ENCODE data around the gene PEX7.
"Not testable (repeated sequence)": the region's sequence is repeated elsewhere in the genome, so short reads cannot be mapped to it uniquely, and the experiment has no call there.

The PEX7 gene

DNA sequence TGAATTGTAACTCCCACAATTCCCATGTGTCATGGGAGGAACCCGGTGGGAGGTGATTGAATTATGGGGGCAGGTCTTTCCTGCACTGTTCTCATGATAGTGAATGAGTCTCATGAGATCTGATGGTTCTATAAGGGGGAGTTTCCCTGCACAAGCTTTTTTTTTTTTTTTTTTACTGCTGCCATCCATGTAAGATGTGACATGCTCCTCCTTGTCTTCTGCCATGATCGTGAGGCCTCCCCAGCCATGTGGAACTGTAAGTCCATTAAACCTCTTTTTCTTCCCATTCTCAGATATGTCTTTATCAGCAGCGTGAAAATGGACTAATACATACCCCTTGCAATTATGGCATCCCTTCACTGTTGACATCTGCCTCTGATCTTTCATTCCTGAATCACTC is 82.1 kb downstream of the PEX7 start:
- not testable (repeated sequence) for H3K27me3 Mint-ChIP-seq; H3K36me3 Mint-ChIP-seq (ENCODE audit: insufficient read depth); H3K4me1 Mint-ChIP-seq (ENCODE audit: low read depth in 2 of 2); ATAC-seq (replicated peaks); DNase-seq; H3K4me3 Mint-ChIP-seq; H3K27ac Mint-ChIP-seq; H3K9me3 Mint-ChIP-seq

DNA sequence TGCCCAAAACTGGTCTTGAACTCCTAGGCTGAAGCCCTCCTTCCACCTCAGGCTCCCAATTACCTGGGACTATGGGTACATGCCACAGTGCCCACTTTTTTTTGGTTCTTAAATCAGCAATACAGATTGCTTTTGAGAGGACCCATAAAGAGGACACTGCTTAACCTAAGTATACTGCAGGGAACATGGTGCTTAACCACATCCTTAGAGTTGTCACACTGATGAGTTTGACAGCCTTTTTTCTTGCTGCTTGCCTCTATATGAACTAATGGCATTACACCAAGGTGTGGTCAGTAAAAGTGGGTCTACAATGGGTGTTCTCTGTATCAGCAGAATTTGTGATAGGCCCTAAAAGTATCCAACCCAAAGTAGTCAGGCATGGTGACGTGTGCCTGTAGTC is 92.6 kb downstream of the PEX7 start:
- no peak overlapping the region for H3K27ac Mint-ChIP-seq
- DNase-seq (no peak), ATAC-seq (replicated peaks) (no peak)
- H3K36me3 Mint-ChIP-seq (ENCODE audit: insufficient read depth), result no peaks in the 10 kb centered on the region
- no peaks in the 10 kb centered on the region for H3K9me3 Mint-ChIP-seq
- H3K27me3 Mint-ChIP-seq, result peaks cover 14 to 19% of the 10 kb centered on the region in 2 donors
- no peak overlapping the region for H3K4me3 Mint-ChIP-seq
- H3K4me1 Mint-ChIP-seq (ENCODE audit: low read depth in 2 of 2), result peaks cover 0 to under 1% of the 10 kb centered on the region in 2 donors

DNA sequence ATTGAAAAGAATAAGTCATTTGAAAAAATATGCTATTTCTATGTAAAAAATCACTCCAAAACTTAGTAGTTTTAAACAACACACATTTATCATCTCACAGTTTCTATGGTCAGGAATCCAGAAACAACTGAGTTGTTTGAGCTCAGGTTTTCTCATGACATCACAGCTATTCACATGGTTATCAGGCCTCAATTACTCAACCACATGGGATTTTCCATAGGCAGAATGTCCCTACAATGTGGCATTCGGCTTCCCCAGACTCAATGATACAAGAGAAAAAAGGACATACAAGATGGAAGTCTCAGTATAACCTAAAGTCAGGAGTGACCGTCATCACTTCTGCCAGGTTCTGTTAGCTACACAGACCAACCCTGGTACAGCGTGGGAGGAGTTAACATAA is 96.3 kb downstream of the PEX7 start:
- Mint-ChIP-seq H3K9me3 (no peaks in the 10 kb centered on the region), H3K27ac (no peak overlapping the region), H3K36me3 (ENCODE audit: insufficient read depth) (no peaks in the 10 kb centered on the region), H3K27me3 (peaks cover 45 to 54% of the 10 kb centered on the region in 2 donors), H3K4me3 (no peak overlapping the region), H3K4me1 (ENCODE audit: low read depth in 2 of 2) (peaks cover 18 to 20% of the 10 kb centered on the region in 2 donors)
- no peak for ATAC-seq (replicated peaks)
- no peak for DNase-seq

DNA sequence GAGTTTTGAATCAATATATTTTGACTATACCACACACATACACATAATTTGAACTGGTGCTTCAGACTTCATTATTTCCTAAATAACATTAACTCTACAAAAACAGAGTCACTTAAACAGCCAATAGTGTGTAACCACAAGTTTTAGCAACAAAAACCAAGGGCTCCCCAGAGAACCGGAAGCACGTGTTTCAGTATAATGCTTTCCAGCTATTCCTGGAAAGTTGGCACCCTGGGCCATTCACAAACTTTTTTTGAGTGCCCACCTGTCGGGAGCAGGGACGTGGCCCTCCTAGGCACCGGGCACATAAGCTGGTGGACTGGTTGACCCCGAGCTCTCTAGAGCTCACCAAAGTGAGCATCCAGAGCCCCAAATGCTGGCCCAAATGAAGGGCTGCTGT is 97.8 kb downstream of the PEX7 start:
- H3K4me1 Mint-ChIP-seq (ENCODE audit: low read depth in 2 of 2), result peaks cover 22 to 24% of the 10 kb centered on the region in 2 donors
- H3K4me3 Mint-ChIP-seq, result peak overlapping the region; percentile 81 to 86
- no peaks in the 10 kb centered on the region for H3K9me3 Mint-ChIP-seq
- DNase-seq (no peak), ATAC-seq (replicated peaks) (peak; percentile 8)
- no peaks in the 10 kb centered on the region for H3K36me3 Mint-ChIP-seq (ENCODE audit: insufficient read depth)
- H3K27me3 Mint-ChIP-seq, result peaks cover 56 to 66% of the 10 kb centered on the region in 2 donors
- no peak overlapping the region for H3K27ac Mint-ChIP-seq

DNA sequence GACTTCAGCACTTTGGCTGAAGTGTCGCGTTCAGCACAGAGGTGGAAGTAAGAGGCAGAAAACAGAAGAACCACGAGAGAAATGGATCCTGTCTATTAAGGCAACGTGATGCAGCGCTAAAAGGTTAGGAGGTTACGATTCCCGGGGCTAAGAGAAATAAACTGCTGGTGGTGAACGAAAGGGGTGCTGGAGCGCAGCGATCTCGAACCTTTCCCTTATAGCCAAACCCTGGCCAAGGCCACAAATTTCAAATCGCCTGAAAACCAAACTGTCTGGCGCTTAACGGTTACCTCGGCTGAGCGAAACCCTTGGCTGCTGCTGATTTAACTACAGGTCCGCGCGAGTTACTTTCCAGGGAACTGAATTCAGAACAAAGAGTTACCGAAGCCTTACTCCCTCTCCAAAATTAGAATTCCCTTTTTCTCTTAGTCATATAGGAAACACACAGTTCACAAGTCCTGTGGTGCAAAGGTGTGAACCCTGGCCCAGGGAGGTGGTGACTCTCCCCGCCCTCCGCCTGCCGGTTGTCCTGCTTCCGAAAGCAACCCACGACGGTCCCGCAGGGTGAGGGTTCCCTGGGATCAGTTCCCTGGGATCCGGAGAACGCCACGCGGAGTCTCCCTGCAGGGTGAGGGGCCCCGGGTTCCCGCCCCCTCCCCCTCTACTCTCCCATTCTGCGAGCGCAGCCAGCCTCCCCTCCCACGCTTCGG is 98.4 kb downstream of the PEX7 start:
- H3K36me3 Mint-ChIP-seq (ENCODE audit: insufficient read depth), result no peaks in the 10 kb centered on the region
- H3K27ac Mint-ChIP-seq, result no peak overlapping the region
- DNase-seq (peak in 1 of 3 experiments; percentile 8), ATAC-seq (replicated peaks) (peak; percentile 31)
- peaks cover 56 to 69% of the 10 kb centered on the region in 2 donors for H3K27me3 Mint-ChIP-seq
- no peaks in the 10 kb centered on the region for H3K9me3 Mint-ChIP-seq
- H3K4me3 Mint-ChIP-seq, result peak overlapping the region; percentile 81 to 86
- peaks cover 22 to 24% of the 10 kb centered on the region in 2 donors for H3K4me1 Mint-ChIP-seq (ENCODE audit: low read depth in 2 of 2)

DNA sequence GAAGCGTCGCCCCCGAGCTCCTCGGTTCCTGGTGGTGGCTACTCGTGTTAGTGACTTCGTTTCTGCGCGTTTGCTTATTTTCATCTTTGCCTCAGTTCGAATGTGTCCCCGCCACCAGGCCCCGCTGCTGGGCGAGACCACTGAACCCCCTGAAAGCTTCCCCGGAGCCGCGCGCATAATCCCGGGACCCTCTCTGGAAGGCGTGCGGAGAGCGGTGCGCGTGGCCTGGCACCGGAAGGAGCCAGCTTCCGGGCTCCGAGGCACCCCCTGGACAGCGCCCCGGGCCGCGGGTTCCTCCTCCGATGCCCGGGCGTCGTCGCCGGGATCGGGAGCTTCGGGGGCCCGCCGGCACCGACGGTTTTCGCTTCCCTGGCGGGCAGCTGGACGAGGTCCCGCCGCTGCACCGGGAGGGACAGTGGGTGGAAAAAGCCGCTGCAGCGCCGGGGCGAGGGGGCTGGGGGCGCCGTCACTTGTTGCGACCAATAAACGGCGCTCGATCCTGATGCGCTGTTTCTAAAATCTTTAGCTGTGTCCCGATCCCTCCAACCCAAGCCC is 99.1 kb downstream of the PEX7 start:
- DNase-seq (no peak), ATAC-seq (replicated peaks) (no peak)
- H3K36me3 Mint-ChIP-seq (ENCODE audit: insufficient read depth), result no peaks in the 10 kb centered on the region
- peaks cover 22 to 24% of the 10 kb centered on the region in 2 donors for H3K4me1 Mint-ChIP-seq (ENCODE audit: low read depth in 2 of 2)
- peaks cover 56 to 75% of the 10 kb centered on the region in 2 donors for H3K27me3 Mint-ChIP-seq
- no peaks in the 10 kb centered on the region for H3K9me3 Mint-ChIP-seq
- H3K4me3 Mint-ChIP-seq, result peak overlapping the region; percentile 81 to 86
- H3K27ac Mint-ChIP-seq, result no peak overlapping the region

DNA sequence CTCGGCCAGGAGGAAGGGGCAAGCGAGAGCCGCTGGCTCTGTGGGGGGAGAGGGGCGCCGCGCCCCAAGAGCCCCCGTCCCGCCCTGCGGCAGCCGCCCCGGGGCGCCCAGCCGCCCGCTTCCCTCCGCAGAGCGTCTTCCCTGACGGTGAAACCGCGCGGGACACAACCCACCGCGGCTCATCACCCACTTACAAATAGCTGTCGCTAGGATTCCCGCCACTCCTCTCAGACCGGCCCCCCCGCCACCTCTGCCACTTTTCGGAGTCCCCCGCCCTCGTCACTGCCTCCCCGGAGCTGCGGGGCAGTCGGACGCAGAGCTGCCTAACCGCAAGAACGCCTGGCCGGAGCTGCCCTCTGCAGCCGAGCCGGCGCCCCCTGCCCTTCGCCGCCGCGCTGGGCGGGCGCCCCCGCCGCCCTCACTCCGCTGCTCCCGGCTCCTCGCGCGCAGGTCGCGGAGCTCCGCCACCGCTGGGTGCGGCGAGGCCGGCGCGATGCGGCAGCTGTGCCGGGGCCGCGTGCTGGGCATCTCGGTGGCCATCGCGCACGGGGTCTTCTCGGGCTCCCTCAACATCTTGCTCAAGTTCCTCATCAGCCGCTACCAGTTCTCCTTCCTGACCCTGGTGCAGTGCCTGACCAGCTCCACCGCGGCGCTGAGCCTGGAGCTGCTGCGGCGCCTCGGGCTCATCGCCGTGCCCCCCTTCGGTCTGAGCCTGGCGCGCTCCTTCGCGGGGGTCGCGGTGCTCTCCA is 99.7 kb downstream of the PEX7 start, which contains the start of gene SLC35D3:
Gene SLC35D3 (plus strand): TSS at position 366 of the 749 bp plus-strand sequence. CDS start 128 bp downstream, at position 494.
- Mint-ChIP-seq H3K4me1 (ENCODE audit: low read depth in 2 of 2) (peaks cover 22 to 24% of the 10 kb centered on the region in 2 donors), H3K27me3 (peaks cover 56 to 76% of the 10 kb centered on the region in 2 donors), H3K9me3 (no peaks in the 10 kb centered on the region), H3K27ac (peak within 1 kb of the TSS in 1 of 2 donors; percentile 69), H3K36me3 (ENCODE audit: insufficient read depth) (no peaks in the 10 kb centered on the region), H3K4me3 (peak within 1 kb of the TSS; percentile 81 to 86)
- peak in 2 of 3 experiments; percentile 9 to 10 for DNase-seq
- ATAC-seq (replicated peaks), result peak; percentile 42

DNA sequence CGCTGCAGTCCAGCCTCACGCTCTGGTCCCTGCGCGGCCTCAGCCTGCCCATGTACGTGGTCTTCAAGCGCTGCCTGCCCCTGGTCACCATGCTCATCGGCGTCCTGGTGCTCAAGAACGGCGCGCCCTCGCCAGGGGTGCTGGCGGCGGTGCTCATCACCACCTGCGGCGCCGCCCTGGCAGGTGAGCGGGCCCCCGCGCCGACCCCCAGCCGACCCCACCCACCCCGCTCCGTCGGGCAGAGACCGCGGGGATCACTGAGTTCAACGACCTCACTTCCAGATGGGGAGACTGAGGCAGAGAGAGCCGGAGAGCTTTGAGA is 100.3 kb downstream of the PEX7 start:
- ATAC-seq (replicated peaks), result peak; percentile 19

DNA sequence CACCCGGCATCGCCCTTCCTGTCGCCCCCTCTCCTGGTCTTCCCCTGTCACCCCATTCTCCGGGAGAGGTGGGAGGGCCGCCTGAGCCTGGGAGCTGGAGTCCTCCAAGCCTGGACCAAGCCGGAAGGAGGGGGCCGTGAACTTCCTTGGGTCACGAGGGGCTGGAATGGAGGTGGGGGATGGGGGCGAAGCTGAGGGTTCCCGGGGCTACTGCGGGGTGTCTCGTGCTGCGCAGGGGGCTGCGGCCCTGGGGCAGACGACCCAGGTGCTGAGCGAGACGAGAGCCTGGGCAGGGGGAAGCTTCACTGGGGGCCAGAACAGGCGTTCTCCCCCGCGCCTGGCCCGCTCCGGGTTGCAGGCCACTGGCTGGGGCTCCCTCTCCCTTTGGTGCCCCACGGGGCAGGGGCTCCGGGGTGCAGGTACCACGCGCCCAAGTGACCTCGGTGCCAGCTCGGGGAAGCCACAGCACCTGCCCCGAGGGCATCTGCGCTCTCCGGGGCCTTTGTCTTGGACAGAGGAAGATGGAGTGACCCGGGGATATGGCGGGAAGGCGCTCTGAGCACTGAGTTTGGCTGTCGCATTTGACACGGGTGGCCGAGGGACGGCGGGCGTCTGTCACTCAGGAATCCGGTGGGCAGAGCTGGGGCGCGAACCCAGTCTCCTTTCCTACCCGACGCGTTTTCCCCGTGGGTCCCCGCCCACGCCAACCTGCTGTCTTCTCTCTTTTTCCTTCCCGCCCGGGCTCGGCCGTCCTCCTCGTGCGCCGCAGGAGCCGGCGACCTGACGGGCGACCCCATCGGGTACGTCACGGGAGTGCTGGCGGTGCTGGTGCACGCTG is 100.9 kb downstream of the PEX7 start:
- peak overlapping the region; percentile 81 to 86 for H3K4me3 Mint-ChIP-seq
- no peak for ATAC-seq (replicated peaks)

More for the DNA sequence above, 100.3 kb downstream of the PEX7 start:
- Mint-ChIP-seq H3K4me1 (ENCODE audit: low read depth in 2 of 2) (peaks cover 22 to 24% of the 10 kb centered on the region in 2 donors), H3K4me3 (peak overlapping the region; percentile 81 to 86), H3K9me3 (no peaks in the 10 kb centered on the region), H3K27ac (peak overlapping the region in 1 of 2 donors; percentile 69), H3K27me3 (peaks cover 56 to 76% of the 10 kb centered on the region in 2 donors), H3K36me3 (ENCODE audit: insufficient read depth) (no peaks in the 10 kb centered on the region)
- DNase-seq, result no peak

DNA sequence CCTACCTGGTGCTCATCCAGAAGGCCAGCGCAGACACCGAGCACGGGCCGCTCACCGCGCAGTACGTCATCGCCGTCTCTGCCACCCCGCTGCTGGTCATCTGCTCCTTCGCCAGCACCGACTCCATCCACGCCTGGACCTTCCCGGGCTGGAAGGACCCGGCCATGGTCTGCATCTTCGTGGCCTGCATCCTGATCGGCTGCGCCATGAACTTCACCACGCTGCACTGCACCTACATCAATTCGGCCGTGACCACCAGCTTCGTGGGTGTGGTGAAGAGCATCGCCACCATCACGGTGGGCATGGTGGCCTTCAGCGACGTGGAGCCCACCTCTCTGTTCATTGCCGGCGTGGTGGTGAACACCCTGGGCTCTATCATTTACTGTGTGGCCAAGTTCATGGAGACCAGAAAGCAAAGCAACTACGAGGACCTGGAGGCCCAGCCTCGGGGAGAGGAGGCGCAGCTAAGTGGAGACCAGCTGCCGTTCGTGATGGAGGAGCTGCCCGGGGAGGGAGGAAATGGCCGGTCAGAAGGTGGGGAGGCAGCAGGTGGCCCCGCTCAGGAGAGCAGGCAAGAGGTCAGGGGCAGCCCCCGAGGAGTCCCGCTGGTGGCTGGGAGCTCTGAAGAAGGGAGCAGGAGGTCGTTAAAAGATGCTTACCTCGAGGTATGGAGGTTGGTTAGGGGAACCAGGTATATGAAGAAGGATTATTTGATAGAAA is 101.7 kb downstream of the PEX7 start:
- H3K27me3 Mint-ChIP-seq, result peaks cover 47 to 66% of the 10 kb centered on the region in 2 donors
- ATAC-seq (replicated peaks) (no peak), DNase-seq (no peak)
- no peaks in the 10 kb centered on the region for H3K36me3 Mint-ChIP-seq (ENCODE audit: insufficient read depth)
- no peaks in the 10 kb centered on the region for H3K9me3 Mint-ChIP-seq
- peaks cover 22 to 24% of the 10 kb centered on the region in 2 donors for H3K4me1 Mint-ChIP-seq (ENCODE audit: low read depth in 2 of 2)
- H3K27ac Mint-ChIP-seq, result no peak overlapping the region
- peak overlapping the region; percentile 81 to 86 for H3K4me3 Mint-ChIP-seq

More for the DNA sequence above, 100.9 kb downstream of the PEX7 start:
- Mint-ChIP-seq H3K4me1 (ENCODE audit: low read depth in 2 of 2) (peaks cover 22 to 24% of the 10 kb centered on the region in 2 donors), H3K36me3 (ENCODE audit: insufficient read depth) (no peaks in the 10 kb centered on the region), H3K27me3 (peaks cover 55 to 74% of the 10 kb centered on the region in 2 donors), H3K9me3 (no peaks in the 10 kb centered on the region), H3K27ac (no peak overlapping the region)
- no peak for DNase-seq

DNA sequence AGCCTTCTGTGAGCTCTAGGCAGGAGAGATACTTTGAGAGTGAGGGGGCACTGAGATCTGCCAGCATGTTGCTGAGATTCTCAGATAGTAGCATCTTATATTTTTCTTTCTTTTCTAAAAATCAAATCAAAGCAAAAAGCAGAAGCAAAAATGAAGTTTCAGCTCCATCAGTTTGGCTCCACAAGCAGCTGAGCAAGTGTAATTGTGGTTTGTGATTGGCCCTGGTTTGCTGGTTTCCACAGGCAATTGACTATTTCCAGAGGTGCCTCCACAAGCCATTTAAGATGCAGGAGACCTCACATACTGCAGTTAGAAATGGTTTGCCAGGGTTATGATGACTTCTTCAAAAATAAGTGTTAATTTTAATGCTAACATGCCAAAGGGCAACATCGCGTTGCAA is 104.0 kb downstream of the PEX7 start:
- DNase-seq (no peak), ATAC-seq (replicated peaks) (no peak)
- H3K36me3 Mint-ChIP-seq (ENCODE audit: insufficient read depth), result no peaks in the 10 kb centered on the region
- H3K4me3 Mint-ChIP-seq, result no peak overlapping the region
- H3K27ac Mint-ChIP-seq, result no peak overlapping the region
- H3K27me3 Mint-ChIP-seq, result peaks cover 34 to 65% of the 10 kb centered on the region in 2 donors
- H3K9me3 Mint-ChIP-seq, result no peaks in the 10 kb centered on the region
- peaks cover 8 to 13% of the 10 kb centered on the region in 2 donors for H3K4me1 Mint-ChIP-seq (ENCODE audit: low read depth in 2 of 2)

DNA sequence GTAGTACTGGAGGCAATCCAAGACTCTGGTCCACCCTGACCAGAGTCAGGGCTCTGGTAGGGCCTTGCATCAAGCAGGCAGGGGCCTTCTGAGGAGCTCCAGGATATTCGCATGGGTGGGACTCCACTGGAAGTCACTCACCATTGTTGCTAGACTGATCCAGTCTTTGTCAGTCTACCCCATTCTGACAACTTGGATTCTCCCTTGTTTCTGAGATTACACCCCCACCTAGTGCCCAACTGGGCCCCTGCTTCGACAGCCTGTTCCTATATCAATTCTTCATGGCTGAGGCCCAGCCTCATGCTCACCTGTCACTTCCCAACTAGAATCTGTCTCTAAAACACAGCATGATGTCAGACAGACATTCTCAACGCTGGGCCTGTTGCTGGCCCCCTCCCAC is 104.9 kb downstream of the PEX7 start:
- DNase-seq (peak in 1 of 3 experiments; percentile 10), ATAC-seq (replicated peaks) (no peak)
- H3K4me1 Mint-ChIP-seq (ENCODE audit: low read depth in 2 of 2), result peaks cover 6 to 13% of the 10 kb centered on the region in 2 donors
- H3K27ac Mint-ChIP-seq, result no peak overlapping the region
- H3K4me3 Mint-ChIP-seq, result no peak overlapping the region
- peaks cover 33 to 66% of the 10 kb centered on the region in 2 donors for H3K27me3 Mint-ChIP-seq
- no peaks in the 10 kb centered on the region for H3K9me3 Mint-ChIP-seq
- H3K36me3 Mint-ChIP-seq (ENCODE audit: insufficient read depth), result no peaks in the 10 kb centered on the region
